Lower leg skin (tissue), 4 donors: ENCODE measurements around the gene ANKRD13A. TPM values are rescaled to one million over a fixed set of nuclear protein-coding genes. Genes with fewer than 3 reads are reported as not detected.
A peak's percentile ranks its signal among the peaks of the same experiment; 100 is the strongest.
"Not testable (repeated sequence)": the region's sequence is repeated elsewhere in the genome, so short reads cannot be mapped to it uniquely, and the experiment has no call there.

Experiments
- DNase-seq, 2 donors: peaks; one replicate each; pipeline ENCODE4 v3.0.0-alpha.2; 2019; ENCODE audit warnings: low spot score in 2 of 2
- H3K4me3 ChIP-seq: fragments of 200-600 bp; sonication (generic); 2 replicates; pipeline ENCODE4 v1.5.1; 2017; ENCODE audit warnings: mild to moderate bottlenecking, low read depth; ENCODE audit not compliant: poor library complexity, severe bottlenecking
- CTCF ChIP-seq, 3 donors: fragments of 450-650 bp; IDR thresholded peaks; one replicate each; pipeline ENCODE4 v1.5.1; 2016; ENCODE audit warnings: antibody characterized with exemption in 3 of 3, mild to moderate bottlenecking in 3 of 3, moderate library complexity in 2 of 3
- POLR2A ChIP-seq, 2 donors: fragments of 450-650 bp; IDR thresholded peaks; one replicate each; pipeline ENCODE4 v1.6.1; 2016 to 2017; ENCODE audit warnings: antibody characterized with exemption in 2 of 2, mild to moderate bottlenecking in 1 of 2, moderate library complexity in 1 of 2
- WGBS, 2 donors: methylation state at CpG; one replicate each; pipeline ENCODE4 v1.1.5; 2018; 5-methylcytosine and 5-hydroxymethylcytosine counted together
- intact Hi-C: fragments of 100-400 bp; cut with DNase I; formaldehyde crosslinking; loops from one replicate; pipeline ENCODE4 v1.15.0; 2023; ENCODE audit warnings: low total_unique reads
- total RNA-seq, 4 donors: library from RNA; depleted of rRNA; stranded (reverse); fragments of >200 nt; gene quantifications; one replicate each; pipeline ENCODE4 v1.1.0, GENCODE V29; 2016

Gene ANKRD13A
- total RNA-seq, 4 donors from 2014 or later: 97.7 to 184 (median 143) TPM

DNA sequence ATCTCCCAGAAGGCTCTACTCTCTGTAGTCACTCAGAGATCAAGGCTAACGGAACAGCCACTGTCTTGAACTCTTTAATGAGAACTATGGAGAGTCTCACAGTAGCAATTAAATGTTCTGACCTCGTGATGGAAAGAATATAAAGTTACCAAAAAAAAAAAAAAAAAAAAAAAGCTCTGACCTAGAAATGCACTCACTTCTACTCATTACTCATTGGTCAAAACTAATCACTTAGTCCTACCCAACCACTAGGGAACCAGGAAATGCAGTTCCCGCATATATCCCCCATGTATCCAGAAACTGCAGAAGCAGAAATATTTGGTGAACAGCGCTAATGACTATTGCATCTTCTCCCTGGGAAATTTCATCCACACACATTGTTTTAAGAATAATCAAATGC is 78.6 kb downstream of the ANKRD13A start:
- intact Hi-C loops: no loop called here
- no peak overlapping the region for H3K4me3 ChIP-seq
- TF ChIP-seq POLR2A (IDR thresholded peaks at IDR 0.05): no peak
- no peak for TF ChIP-seq CTCF (IDR thresholded peaks at IDR 0.05)
- no peak for DNase-seq
- 73 to 78% methylated on average over 4 of the region's 4 CpGs for WGBS, 2 donors

DNA sequence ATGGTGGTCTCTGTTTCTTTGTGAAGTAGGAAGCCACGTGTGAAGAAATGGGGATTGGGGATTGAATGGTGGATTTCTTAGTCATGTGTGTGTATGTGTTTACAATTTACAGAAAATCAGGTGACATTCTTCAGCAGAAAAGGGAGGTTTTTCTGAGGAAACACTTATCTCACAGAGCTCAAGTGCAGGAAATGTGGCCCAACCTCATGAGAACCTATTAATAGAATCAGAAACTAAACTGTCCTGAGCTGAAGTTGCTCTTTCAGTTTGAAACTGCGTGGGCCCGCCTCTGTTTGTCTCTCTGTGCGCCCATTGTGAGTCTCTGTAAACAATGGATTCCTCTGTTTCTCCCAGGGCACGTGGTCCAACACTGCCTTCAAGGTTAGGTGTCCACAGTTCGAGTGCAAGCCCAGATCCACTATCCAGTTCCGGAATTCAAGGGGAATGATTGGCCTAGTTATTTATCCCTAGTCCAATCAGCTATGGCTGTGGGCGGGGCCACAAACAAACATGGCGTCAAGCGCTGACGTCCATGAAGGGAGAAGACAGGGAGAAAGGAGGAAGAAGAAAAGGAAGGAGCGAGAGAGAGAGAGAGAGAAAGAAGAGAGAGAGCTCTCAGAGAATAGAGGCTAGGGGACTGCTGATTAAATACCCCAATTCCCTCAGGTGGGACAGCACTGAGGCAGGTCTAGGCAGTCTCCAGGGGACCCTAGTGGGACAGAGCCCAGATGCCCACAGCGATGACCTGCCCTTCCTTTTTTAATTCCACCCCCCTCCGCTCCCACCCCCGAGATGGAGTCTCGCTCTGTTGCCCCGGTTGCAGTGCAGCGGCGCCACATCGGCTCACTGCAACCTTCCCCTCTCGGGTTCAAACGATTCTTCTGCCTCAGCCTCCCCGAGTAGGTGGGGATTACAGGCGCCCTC is 80.5 kb downstream of the ANKRD13A start:
- TF ChIP-seq CTCF (IDR thresholded peaks at IDR 0.05): no peak
- no peak for TF ChIP-seq POLR2A (IDR thresholded peaks at IDR 0.05)
- DNase-seq: peak in 1 of 2 donors; percentile 29
- intact Hi-C loops: no loop called here
- 80 to 84% methylated on average over 24 of the region's 24 CpGs for WGBS, 2 donors
- H3K4me3 ChIP-seq: no peak overlapping the region

DNA sequence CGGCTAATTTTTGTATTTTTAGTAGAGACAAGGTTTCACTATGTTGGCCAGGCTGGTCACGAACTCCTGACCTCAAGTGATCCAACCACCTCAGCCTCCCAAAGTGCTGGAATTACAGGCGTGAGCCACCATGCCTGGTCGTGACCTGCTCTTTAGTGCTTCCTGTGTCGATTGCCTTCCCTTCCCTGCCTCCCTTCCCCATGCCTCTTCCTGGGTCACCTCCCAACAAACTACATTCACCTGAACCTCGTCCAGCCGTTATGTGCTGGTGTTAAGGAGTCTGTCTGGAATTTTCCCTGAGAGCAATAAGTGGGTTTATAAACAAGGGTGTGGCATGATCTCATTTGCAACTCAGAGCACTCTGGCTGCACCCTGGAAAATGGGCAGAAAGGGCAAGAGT is 81.2 kb downstream of the ANKRD13A start:
- intact Hi-C loops: no loop called here
- DNase-seq: no peak
- whole genome bisulfite sequencing, 2 donors: 78 to 82% methylated on average over 7 of the region's 7 CpGs
- TF ChIP-seq POLR2A (IDR thresholded peaks at IDR 0.05) (no peak), CTCF (IDR thresholded peaks at IDR 0.05) (no peak)
- no peak overlapping the region for H3K4me3 ChIP-seq

GRCh38 chr12:110084314-110085015 is 85.2 kb downstream of the ANKRD13A start:
- no peak overlapping the region for H3K4me3 ChIP-seq
- intact Hi-C loops: no loop called here
- WGBS, 2 donors: 11 to 36% methylated on average over 4 of the region's 4 CpGs
- DNase-seq: no peak
- TF ChIP-seq POLR2A (IDR thresholded peaks at IDR 0.05): no peak
- TF ChIP-seq CTCF (IDR thresholded peaks at IDR 0.05): no peak

GRCh38 chr12:110088216-110088615 is 89.0 kb downstream of the ANKRD13A start:
- H3K4me3 ChIP-seq, intact Hi-C loops, DNase-seq: not testable (repeated sequence)
- WGBS, 2 donors: 90 to 93% methylated on average over 6 of the region's 6 CpGs

DNA sequence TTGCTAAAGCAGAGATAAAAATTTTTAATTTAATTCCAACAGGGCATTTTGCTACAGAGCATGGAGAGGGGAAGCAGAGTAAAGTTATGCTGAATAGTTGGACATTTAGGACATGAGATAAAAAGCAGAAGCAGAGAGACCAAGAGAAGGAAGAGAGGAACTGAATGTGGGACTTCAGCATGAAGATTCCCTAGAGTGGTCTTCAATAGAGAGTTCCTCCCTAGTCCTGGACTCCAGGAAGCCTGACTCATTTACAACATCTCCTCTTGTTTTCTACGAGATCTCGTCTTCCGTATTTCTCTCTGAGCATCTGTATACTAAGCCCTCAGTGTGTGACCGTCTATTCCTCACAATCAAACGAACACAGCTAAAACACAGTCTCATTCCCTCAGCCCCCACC is 89.7 kb downstream of the ANKRD13A start:
- DNase-seq: no peak
- WGBS, 2 donors: 82 to 85% methylated on average over 5 of the region's 5 CpGs
- H3K4me3 ChIP-seq: no peak overlapping the region
- intact Hi-C loops: no loop called here
- TF ChIP-seq CTCF (IDR thresholded peaks at IDR 0.05) (no peak), POLR2A (IDR thresholded peaks at IDR 0.05) (no peak)
